Progenitor cell of endocrine pancreas (in vitro differentiated cells): ENCODE measurements around the gene MOB3A. TPM values are rescaled to one million over a fixed set of nuclear protein-coding genes. Genes with fewer than 3 reads are reported as not detected.

Source experiments
- DNase-seq: peaks from one replicate; pipeline ENCODE4 v3.0.0; 2021; ENCODE audit warnings: low spot score; ENCODE audit not compliant: unreplicated experiment
- H3K27ac Mint-ChIP-seq: 2 replicates; pipeline ENCODE4 v1.8.0; 2021; ENCODE audit warnings: mild to moderate bottlenecking, moderate library complexity, mixed read lengths
- H3K27me3 Mint-ChIP-seq: 2 replicates; pipeline ENCODE4 v1.8.0; 2021; ENCODE audit warnings: mixed read lengths
- H3K36me3 Mint-ChIP-seq: 2 replicates; pipeline ENCODE4 v1.8.0; 2022; ENCODE audit warnings: mixed read lengths; ENCODE audit not compliant: insufficient read depth
- H3K4me1 Mint-ChIP-seq: 2 replicates; pipeline ENCODE4 v1.8.0; 2021; ENCODE audit warnings: low read depth, mixed read lengths
- H3K4me3 Mint-ChIP-seq: 2 replicates; pipeline ENCODE4 v1.8.0; 2021; ENCODE audit warnings: low read depth, mild to moderate bottlenecking, moderate library complexity, mixed read lengths
- H3K9me3 Mint-ChIP-seq: 2 replicates; pipeline ENCODE4 v1.8.0; 2021; ENCODE audit warnings: low read depth, mixed read lengths
- CTCF ChIP-seq: fragments of 200-600 bp; sonication (generic); IDR thresholded peaks from one replicate; pipeline ENCODE4 v1.5.0; 2021; ENCODE audit warnings: antibody characterized with exemption, mild to moderate bottlenecking; ENCODE audit not compliant: unreplicated experiment
- total RNA-seq: library from RNA; stranded (reverse); gene quantifications from 2 replicates; pipeline ENCODE4 v1.2.1, GENCODE V29; 2021

Gene MOB3A
- total RNA-seq, 1 donor from 2014 or later, result 38.5 TPM

GRCh38 chr19:2080336-2080988, 15.7 kb downstream of the MOB3A start:
- Mint-ChIP-seq H3K4me1 (no peaks in the 10 kb centered on the region), H3K27me3 (no peaks in the 10 kb centered on the region), H3K36me3 (peaks cover 11% of the 10 kb centered on the region), H3K9me3 (no peaks in the 10 kb centered on the region), H3K4me3 (no peak overlapping the region), H3K27ac (peak overlapping the region; percentile 77)
- TF ChIP-seq CTCF, result no peak
- no peak for DNase-seq

GRCh38 chr19:2079865-2080301, 16.2 kb downstream of the MOB3A start:
- TF ChIP-seq CTCF, result no peak
- Mint-ChIP-seq H3K36me3 (peaks cover 8% of the 10 kb centered on the region), H3K4me1 (no peaks in the 10 kb centered on the region), H3K4me3 (no peak overlapping the region), H3K27ac (no peak overlapping the region), H3K27me3 (no peaks in the 10 kb centered on the region), H3K9me3 (no peaks in the 10 kb centered on the region)
- no peak for DNase-seq

DNA sequence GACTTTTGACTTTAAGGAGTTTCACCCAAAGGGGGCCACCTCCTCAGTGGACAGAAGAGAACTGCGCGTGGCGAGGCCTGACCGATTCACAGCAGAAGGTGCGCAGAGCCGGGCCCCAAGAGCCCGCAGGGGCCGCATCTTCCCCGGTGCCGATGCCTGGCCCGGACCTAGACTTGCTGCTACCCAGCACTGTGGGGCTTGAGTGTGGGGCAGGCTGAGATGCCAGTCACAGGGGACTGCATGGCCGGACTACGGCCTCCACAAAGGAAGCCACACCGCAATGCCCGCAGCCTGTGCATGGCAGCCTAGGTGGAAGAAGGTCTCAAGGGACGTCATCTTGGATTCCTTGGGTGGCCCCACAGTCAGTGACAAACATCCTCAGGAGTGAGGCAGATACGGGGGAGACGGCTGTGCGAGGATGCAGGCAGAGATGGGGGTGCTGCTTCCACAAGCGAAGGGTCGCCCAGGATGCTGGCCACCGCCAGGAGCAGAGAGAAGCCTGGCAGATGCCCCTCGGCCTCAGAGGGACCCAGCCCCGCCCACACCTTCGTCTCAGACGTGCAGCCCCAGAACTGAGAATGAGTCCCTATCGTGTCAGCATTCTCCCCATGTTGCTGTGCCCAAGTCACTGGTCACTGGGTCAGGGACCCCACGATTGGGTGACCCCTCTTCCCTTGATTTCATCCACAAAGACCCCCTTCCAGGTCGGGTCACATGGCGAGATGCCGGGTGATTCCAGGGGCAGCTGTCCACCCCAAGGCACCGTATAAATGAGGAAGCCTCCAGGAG, 16.9 kb downstream of the MOB3A start:
- H3K27me3 Mint-ChIP-seq, result no peaks in the 10 kb centered on the region
- no peak for TF ChIP-seq CTCF
- no peak overlapping the region for H3K4me3 Mint-ChIP-seq
- no peak for DNase-seq
- peaks cover 9% of the 10 kb centered on the region for H3K36me3 Mint-ChIP-seq
- no peaks in the 10 kb centered on the region for H3K9me3 Mint-ChIP-seq
- no peaks in the 10 kb centered on the region for H3K4me1 Mint-ChIP-seq
- no peak overlapping the region for H3K27ac Mint-ChIP-seq

- Mint-ChIP-seq H3K27ac (no peak overlapping the region), H3K4me1 (no peaks in the 10 kb centered on the region), H3K4me3 (no peak overlapping the region), H3K36me3 (peaks cover 7% of the 10 kb centered on the region), H3K9me3 (no peaks in the 10 kb centered on the region), H3K27me3 (no peaks in the 10 kb centered on the region)
- no peak for DNase-seq
- TF ChIP-seq CTCF, result no peak
These were observed 18.1 kb downstream of the MOB3A start for GRCh38 chr19:2077833-2078619.

DNA sequence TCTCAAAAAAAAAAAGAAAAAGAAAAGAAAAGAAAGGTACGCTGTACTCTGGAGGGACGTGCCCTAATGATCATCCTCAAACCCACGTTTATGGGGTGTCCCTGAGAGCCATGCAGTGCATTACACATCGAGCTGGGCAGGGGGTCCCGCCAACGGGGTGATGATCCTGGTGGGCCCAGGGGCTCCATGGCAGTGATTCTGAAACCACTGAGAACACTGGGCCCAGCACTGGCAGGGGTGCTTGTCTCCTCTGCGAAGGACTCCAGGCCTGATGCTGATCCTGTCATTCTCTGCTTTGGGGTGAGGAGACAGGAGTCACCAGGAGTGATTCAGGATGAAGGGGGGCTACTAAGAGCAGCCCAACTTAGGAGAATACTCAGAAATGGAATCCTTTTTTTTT, 18.7 kb downstream of the MOB3A start:
- DNase-seq, result no peak
- Mint-ChIP-seq H3K27ac (no peak overlapping the region), H3K4me1 (no peaks in the 10 kb centered on the region), H3K9me3 (no peaks in the 10 kb centered on the region), H3K27me3 (no peaks in the 10 kb centered on the region), H3K4me3 (no peak overlapping the region), H3K36me3 (peaks cover 11% of the 10 kb centered on the region)
- TF ChIP-seq CTCF, result no peak
